ENCODE data around the gene MAPKAPK3.

DNA sequence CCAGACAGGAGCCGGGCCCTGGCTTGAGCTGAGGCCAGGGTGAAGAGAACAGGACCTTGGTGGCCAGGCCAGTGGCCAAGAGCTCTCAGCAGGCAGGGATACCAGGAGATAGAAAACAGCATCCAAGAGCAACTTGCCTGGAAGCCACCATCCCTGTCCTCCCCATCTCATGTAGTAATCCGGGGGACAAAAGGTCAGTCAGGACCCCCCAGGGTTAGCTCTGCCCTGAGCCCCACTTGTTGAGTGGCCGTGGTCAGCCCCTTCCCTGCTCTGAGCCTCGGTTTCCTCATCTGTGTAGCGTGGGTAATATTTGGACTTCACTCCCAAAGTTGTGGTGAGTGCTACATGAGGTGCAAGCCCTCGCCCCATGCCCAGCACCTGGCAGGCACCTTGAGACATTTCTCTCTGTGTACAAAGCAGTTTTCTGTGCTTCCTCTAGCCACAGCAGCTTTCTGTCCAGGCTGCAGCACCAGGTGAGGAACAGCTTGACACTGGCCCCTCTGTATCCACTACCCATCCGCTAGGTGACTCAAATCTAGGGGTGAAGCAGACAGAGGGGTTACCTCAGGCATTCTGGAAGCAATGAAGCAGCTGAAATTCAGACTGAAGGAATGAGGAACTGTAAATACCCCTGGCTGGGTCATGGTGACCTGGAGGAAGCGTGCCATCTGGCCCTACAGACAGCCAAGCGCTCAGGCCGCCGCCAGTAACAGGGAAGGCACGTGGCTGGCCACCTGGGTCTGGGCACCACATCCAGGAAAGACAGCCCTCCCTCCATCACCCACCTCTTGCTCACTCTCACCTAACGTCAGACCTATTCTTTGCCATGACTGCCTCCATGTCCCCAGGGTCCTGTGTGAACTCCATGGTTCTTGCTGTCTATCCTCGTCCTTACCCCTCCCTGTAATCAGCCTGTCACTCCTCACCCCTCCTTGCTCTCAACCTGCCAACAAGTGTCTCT lies 12.0 kb upstream of the MAPKAPK3 start:
- TF ChIP-seq, protein P1, sequence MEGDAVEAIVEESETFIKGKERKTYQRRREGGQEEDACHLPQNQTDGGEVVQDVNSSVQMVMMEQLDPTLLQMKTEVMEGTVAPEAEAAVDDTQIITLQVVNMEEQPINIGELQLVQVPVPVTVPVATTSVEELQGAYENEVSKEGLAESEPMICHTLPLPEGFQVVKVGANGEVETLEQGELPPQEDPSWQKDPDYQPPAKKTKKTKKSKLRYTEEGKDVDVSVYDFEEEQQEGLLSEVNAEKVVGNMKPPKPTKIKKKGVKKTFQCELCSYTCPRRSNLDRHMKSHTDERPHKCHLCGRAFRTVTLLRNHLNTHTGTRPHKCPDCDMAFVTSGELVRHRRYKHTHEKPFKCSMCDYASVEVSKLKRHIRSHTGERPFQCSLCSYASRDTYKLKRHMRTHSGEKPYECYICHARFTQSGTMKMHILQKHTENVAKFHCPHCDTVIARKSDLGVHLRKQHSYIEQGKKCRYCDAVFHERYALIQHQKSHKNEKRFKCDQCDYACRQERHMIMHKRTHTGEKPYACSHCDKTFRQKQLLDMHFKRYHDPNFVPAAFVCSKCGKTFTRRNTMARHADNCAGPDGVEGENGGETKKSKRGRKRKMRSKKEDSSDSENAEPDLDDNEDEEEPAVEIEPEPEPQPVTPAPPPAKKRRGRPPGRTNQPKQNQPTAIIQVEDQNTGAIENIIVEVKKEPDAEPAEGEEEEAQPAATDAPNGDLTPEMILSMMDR (IDR thresholded peaks at IDR 0.05), result no peak
- TF ChIP-seq POLR2A (IDR thresholded peaks at IDR 0.05) (no peak), EP300 (IDR thresholded peaks at IDR 0.05) (peak in 1 of 2 donors; percentile 74)
